Neuronal stem cell (in vitro differentiated cells): ENCODE data around the gene REG3G.

Source experiments
- DNase-seq: peaks from one replicate; pipeline ENCODE4 v3.0.0-alpha.2; 2013; ENCODE audit warnings: low spot score
- H2AFZ ChIP-seq: one replicate; pipeline ENCODE4 v1.6.1; 2013; ENCODE audit warnings: mild to moderate bottlenecking, low read length, inconsistent platforms
- H2AK5ac ChIP-seq: 2 replicates; pipeline ENCODE4 v1.6.1; 2013; ENCODE audit warnings: low read depth, mild to moderate bottlenecking, inconsistent platforms, low read length, moderate library complexity, mixed read lengths
- H2BK120ac ChIP-seq: 2 replicates; pipeline ENCODE4 v1.6.1; 2013; ENCODE audit warnings: low read depth, mild to moderate bottlenecking, inconsistent platforms, low read length, moderate library complexity, mixed read lengths
- H2BK12ac ChIP-seq: one replicate; pipeline ENCODE4 v1.6.1; 2013; ENCODE audit warnings: low read length, inconsistent platforms
- H2BK15ac ChIP-seq: 2 replicates; pipeline ENCODE4 v1.6.1; 2013; ENCODE audit warnings: mild to moderate bottlenecking, low read length, inconsistent platforms, mixed read lengths
- H2BK5ac ChIP-seq: one replicate; pipeline ENCODE4 v1.6.1; 2013; ENCODE audit warnings: inconsistent platforms, mild to moderate bottlenecking, low read length, moderate library complexity
- H3K14ac ChIP-seq: one replicate; pipeline ENCODE4 v1.6.1; 2013; ENCODE audit warnings: low read length, inconsistent platforms
- H3K18ac ChIP-seq: 2 replicates; pipeline ENCODE4 v1.6.1; 2013; ENCODE audit warnings: low read length, inconsistent platforms
- H3K23ac ChIP-seq: 2 replicates; pipeline ENCODE4 v1.6.1; 2013; ENCODE audit warnings: low read depth, mild to moderate bottlenecking, mixed read lengths, low read length, inconsistent platforms; ENCODE audit not compliant: poor library complexity
- H3K27ac ChIP-seq: replicated peaks from 3 replicates; pipeline ENCODE4 v1.5.1; 2013; ENCODE audit warnings: low read length, inconsistent platforms
- H3K27me3 ChIP-seq, 3 experiments: 2 replicates each; pipeline ENCODE4 v1.6.1; 2013; ENCODE audit warnings: low read length in 3 of 3, mild to moderate bottlenecking in 2 of 3, inconsistent platforms in 1 of 3, low read depth in 1 of 3, mixed read lengths in 1 of 3, moderate library complexity in 1 of 3; ENCODE audit not compliant: control insufficient read depth in 3 of 3, insufficient read depth in 3 of 3
- H3K36me3 ChIP-seq, 2 donors: replicated peaks in 1 of 2; 2 replicates each; pipeline ENCODE4 v1.6.1; 2013; ENCODE audit warnings: low read length in 2 of 2; ENCODE audit not compliant: control insufficient read depth in 2 of 2, insufficient read depth in 2 of 2
- H3K4ac ChIP-seq: 2 replicates; pipeline ENCODE4 v1.6.1; 2013; ENCODE audit warnings: inconsistent platforms, mild to moderate bottlenecking, low read length, moderate library complexity
- H3K4me1 ChIP-seq, 2 donors: 1 replicate in 1 of 2; 2 replicates in 1 of 2; pipeline ENCODE4 v1.6.1; 2013; ENCODE audit warnings: low read length in 2 of 2, low read depth in 1 of 2; ENCODE audit not compliant: control insufficient read depth in 2 of 2, insufficient read depth in 1 of 2
- H3K4me2 ChIP-seq: one replicate; pipeline ENCODE4 v1.6.1; 2013; ENCODE audit warnings: mild to moderate bottlenecking, low read length, inconsistent platforms; ENCODE audit not compliant: insufficient read depth, poor library complexity, severe bottlenecking
- H3K4me3 ChIP-seq, 2 donors: 2 replicates each; pipeline ENCODE4 v1.5.1; 2013; ENCODE audit warnings: low read length in 2 of 2, mild to moderate bottlenecking in 2 of 2, inconsistent platforms in 1 of 2, moderate library complexity in 1 of 2
- H3K79me1 ChIP-seq: one replicate; pipeline ENCODE4 v1.6.1; 2013; ENCODE audit warnings: low read depth, mild to moderate bottlenecking, inconsistent platforms, low read length, moderate library complexity
- H3K9ac ChIP-seq: one replicate; pipeline ENCODE4 v1.6.1; 2013; ENCODE audit warnings: mild to moderate bottlenecking, low read depth, low read length, inconsistent platforms; ENCODE audit not compliant: poor library complexity
- H3K9me3 ChIP-seq, 2 donors: replicated peaks in 1 of 2; 2 replicates each; pipeline versions ENCODE3 to v1.6.1; 2013; ENCODE audit warnings: low read length in 2 of 2, mild to moderate bottlenecking in 2 of 2, inconsistent platforms in 1 of 2, low read depth in 1 of 2, mixed read lengths in 1 of 2, moderate library complexity in 1 of 2; ENCODE audit not compliant: control insufficient read depth in 2 of 2, insufficient read depth in 1 of 2
- H4K8ac ChIP-seq: one replicate; pipeline ENCODE4 v1.6.1; 2013; ENCODE audit warnings: low read depth, mild to moderate bottlenecking, inconsistent platforms, low read length, moderate library complexity
- H4K91ac ChIP-seq: one replicate; pipeline ENCODE4 v1.6.1; 2013; ENCODE audit warnings: low read length, low read depth, mild to moderate bottlenecking, inconsistent platforms; ENCODE audit not compliant: poor library complexity
- WGBS, 2 donors: extraction: QIAGEN DNeasy Blood & Tissue Kit; methylation state at CpG; one replicate each; pipeline ENCODE4 v1.1.7; 2013; ENCODE audit warnings: missing lambda C conversion rate in 2 of 2, mixed read lengths in 1 of 2; ENCODE audit not compliant: insufficient read length in 2 of 2, insufficient replicate concordance in 1 of 2; ENCODE audit errors: extremely low coverage in 2 of 2; 5-methylcytosine and 5-hydroxymethylcytosine counted together

Gene REG3G

GRCh38 chr2:78980152-78980465 lies 45.4 kb upstream of the REG3G start:
- Histone ChIP-seq H3K9ac (no peak overlapping the region), H3K4me1 (peaks cover 0 to 9% of the 10 kb centered on the region in 2 donors)

GRCh38 chr2:78980871-78981270 lies 44.6 kb upstream of the REG3G start:
- Histone ChIP-seq H3K4me3 (no peak overlapping the region), H2BK12ac (no peak overlapping the region), H2BK15ac (no peak overlapping the region), H3K23ac (no peak overlapping the region), H3K9me3 (no peaks in the 10 kb centered on the region), H4K91ac (no peak overlapping the region), H2BK120ac (no peak overlapping the region), H3K36me3 (peaks cover 0 to 2% of the 10 kb centered on the region in 2 donors), H3K4me1 (peaks cover 0 to 9% of the 10 kb centered on the region in 2 donors), H3K79me1 (no peaks in the 10 kb centered on the region), H2BK5ac (no peak overlapping the region), H3K4me2 (no peak overlapping the region), H3K27ac (no peak overlapping the region), H3K27me3 (no peaks in the 10 kb centered on the region), H4K8ac (no peak overlapping the region), H2AK5ac (no peak overlapping the region), H3K4ac (no peak overlapping the region), H3K9ac (no peak overlapping the region), H3K18ac (no peak overlapping the region), H3K14ac (no peak overlapping the region), H2AFZ (no peak overlapping the region)
- DNase-seq, result no peak
- no CpG with 5 or more reads among the region's 4 CpGs for WGBS, 2 donors

More at GRCh38 chr2:78980152-78980465, 45.4 kb upstream of the REG3G start:
- no peak overlapping the region for H2AK5ac ChIP-seq
- no peak overlapping the region for H3K14ac ChIP-seq
- H3K79me1 ChIP-seq, result no peaks in the 10 kb centered on the region
- peaks cover 0 to 2% of the 10 kb centered on the region in 2 donors for H3K36me3 ChIP-seq
- no peak overlapping the region for H3K4me3 ChIP-seq
- no peak overlapping the region for H3K4ac ChIP-seq
- no peak overlapping the region for H3K18ac ChIP-seq
- WGBS, 2 donors, result no CpG with 5 or more reads among the region's 1 CpG
- no peak overlapping the region for H2BK12ac ChIP-seq
- H3K9me3 ChIP-seq, result no peaks in the 10 kb centered on the region
- no peak overlapping the region for H3K23ac ChIP-seq
- no peak overlapping the region for H3K27ac ChIP-seq
- H4K91ac ChIP-seq, result no peak overlapping the region
- H2BK5ac ChIP-seq, result no peak overlapping the region
- no peak for DNase-seq
- H4K8ac ChIP-seq, result no peak overlapping the region
- H2AFZ ChIP-seq, result no peak overlapping the region
- no peaks in the 10 kb centered on the region for H3K27me3 ChIP-seq
- no peak overlapping the region for H3K4me2 ChIP-seq
- H2BK15ac ChIP-seq, result no peak overlapping the region
- no peak overlapping the region for H2BK120ac ChIP-seq

GRCh38 chr2:78982638-78983330 lies 42.7 kb upstream of the REG3G start:
- Histone ChIP-seq H3K14ac (no peak overlapping the region), H2BK5ac (no peak overlapping the region), H3K9ac (no peak overlapping the region), H3K27ac (no peak overlapping the region), H2BK15ac (no peak overlapping the region), H3K4me1 (peaks cover 0 to 7% of the 10 kb centered on the region in 2 donors), H2BK120ac (no peak overlapping the region), H3K4me3 (no peak overlapping the region), H2BK12ac (no peak overlapping the region), H3K4ac (no peak overlapping the region), H2AFZ (no peak overlapping the region), H3K4me2 (no peak overlapping the region), H2AK5ac (no peak overlapping the region), H3K79me1 (no peaks in the 10 kb centered on the region), H3K9me3 (no peaks in the 10 kb centered on the region), H4K91ac (no peak overlapping the region), H3K23ac (no peak overlapping the region), H3K36me3 (no peaks in the 10 kb centered on the region), H3K27me3 (no peaks in the 10 kb centered on the region), H4K8ac (no peak overlapping the region), H3K18ac (no peak overlapping the region)
- no peak for DNase-seq
- no CpG with 5 or more reads among the region's 4 CpGs for WGBS, 2 donors

- H3K27me3 ChIP-seq, result no peaks in the 10 kb centered on the region
- H3K4me3 ChIP-seq, result no peak overlapping the region
- no peak overlapping the region for H4K91ac ChIP-seq
- no peak overlapping the region for H2AK5ac ChIP-seq
- H3K9me3 ChIP-seq, result no peaks in the 10 kb centered on the region
- H4K8ac ChIP-seq, result no peak overlapping the region
- no peaks in the 10 kb centered on the region for H3K79me1 ChIP-seq
- no peak overlapping the region for H2BK5ac ChIP-seq
- H2BK120ac ChIP-seq, result no peak overlapping the region
- H3K27ac ChIP-seq, result no peak overlapping the region
- no peak overlapping the region for H3K4ac ChIP-seq
- H3K36me3 ChIP-seq, result no peaks in the 10 kb centered on the region
- WGBS, 2 donors, result no CpG with 5 or more reads among the region's 7 CpGs
- H3K4me1 ChIP-seq, result peaks cover 0 to 1% of the 10 kb centered on the region in 2 donors
- DNase-seq, result no peak
- no peak overlapping the region for H2AFZ ChIP-seq
- no peak overlapping the region for H3K14ac ChIP-seq
- no peak overlapping the region for H3K9ac ChIP-seq
- no peak overlapping the region for H3K4me2 ChIP-seq
- no peak overlapping the region for H2BK12ac ChIP-seq
- no peak overlapping the region for H3K23ac ChIP-seq
- no peak overlapping the region for H3K18ac ChIP-seq
- H2BK15ac ChIP-seq, result no peak overlapping the region
Measured at GRCh38 chr2:78984386-78984785, 41.1 kb upstream of the REG3G start.
